Measurements from ENCODE around the gene CTIF. TPM values are rescaled to one million over a fixed set of nuclear protein-coding genes. Genes with fewer than 3 reads are reported as not detected.

The CTIF gene
- polyA plus RNA-seq, 1 of the 3 experiments (the other 2 are of a cell fraction), result 47.2 TPM

- H3K9me3 ChIP-seq, result no peaks in the 10 kb centered on the region
- H3K4me3 ChIP-seq (ENCODE audit: low read depth in 2 of 2, low read length in 1 of 2), result no peak overlapping the region
- no peaks in the 10 kb centered on the region for H3K27me3 ChIP-seq (ENCODE audit: insufficient read depth)
- no peak overlapping the region for H2AFZ ChIP-seq (ENCODE audit: low read depth)
- no peaks in the 10 kb centered on the region for H3F3A ChIP-seq (replicated peaks; ENCODE audit: insufficient read depth)
- no peaks in the 10 kb centered on the region for H3K36me3 ChIP-seq (replicated peaks in 1 of 2; ENCODE audit: control insufficient read depth in 1 of 2, insufficient read depth in 2 of 2, low read length in 1 of 2)
- POLR2A ChIA-PET, result no interaction called here
- H3K4me2 ChIP-seq, result no peak overlapping the region
- peaks cover 0 to 2% of the 10 kb centered on the region in 2 experiments; a peak in 1 of 4 replicates for H3K4me1 ChIP-seq (ENCODE audit: control insufficient read depth in 1 of 2, insufficient read depth in 2 of 2, low read depth in 1 of 2, low read length in 1 of 2)
- no peak overlapping the region for H3K27ac ChIP-seq (ENCODE audit: low read depth in 2 of 2, low read length in 1 of 2)
- H3K9me2 ChIP-seq, result no peaks in the 10 kb centered on the region
- no peaks in the 10 kb centered on the region for H4K20me1 ChIP-seq (ENCODE audit: insufficient read depth)
- TF ChIP-seq GATA2 (CRISPR knock-in tag; IDR thresholded peaks at IDR 0.05) (peak; percentile 39; the same call in 1 of the 2 replicates), SIN3A (IDR thresholded peaks at IDR 0.05; ENCODE audit: borderline replicate concordance, low read depth, low read length) (no peak)
- H3K9ac ChIP-seq, result no peak overlapping the region
- DNase-seq, result peak; percentile 30
- H3K79me2 ChIP-seq (ENCODE audit: insufficient read depth), result no peaks in the 10 kb centered on the region
- CTCF ChIA-PET, result no interaction called here
Observed at GRCh38 chr18:48525671-48526070, 13.2 kb upstream of the CTIF start.

GRCh38 chr18:48527461-48527860 is 11.4 kb upstream of the CTIF start:
- POLR2A ChIA-PET, result no interaction called here
- CTCF ChIA-PET, result interaction anchor here (1.4 kb wide), 1 partner anchor 51 kb away, joined by 4 read pairs; no protein-coding TSS in a partner anchor

GRCh38 chr18:48528861-48529260 is 10.0 kb upstream of the CTIF start:
- no peak overlapping the region for H3K4me3 ChIP-seq (ENCODE audit: low read depth in 2 of 2, low read length in 1 of 2)
- no peaks in the 10 kb centered on the region for H3F3A ChIP-seq (replicated peaks; ENCODE audit: insufficient read depth)
- no peak overlapping the region for H3K9ac ChIP-seq
- H2AFZ ChIP-seq (ENCODE audit: low read depth), result no peak overlapping the region
- no peaks in the 10 kb centered on the region for H3K9me2 ChIP-seq
- 88% methylated on average over 5 of the region's 5 CpGs for WGBS (ENCODE audit: low lambda C conversion rate)
- no peaks in the 10 kb centered on the region for H3K36me3 ChIP-seq (replicated peaks in 1 of 2; ENCODE audit: control insufficient read depth in 1 of 2, insufficient read depth in 2 of 2, low read length in 1 of 2)
- ChIA-PET POLR2A (no interaction called here), CTCF (interaction anchor here (1.1 to 1.2 kb wide), 2 partner anchors 16 to 62 kb away, joined by 3 read pairs; no protein-coding TSS in a partner anchor)
- H3K9me3 ChIP-seq, result no peaks in the 10 kb centered on the region
- H3K4me2 ChIP-seq, result no peak overlapping the region
- no peaks in the 10 kb centered on the region for H3K27me3 ChIP-seq (ENCODE audit: insufficient read depth)
- no peak for TF ChIP-seq PBX3 (IDR thresholded peaks at IDR 0.05)
- TF ChIP-seq GABPA (IDR thresholded peaks at IDR 0.05; ENCODE audit: low read depth), result no peak
- TF ChIP-seq EP300 (IDR thresholded peaks at IDR 0.05; ENCODE audit: borderline replicate concordance in 1 of 2, low read depth in 1 of 2, low read length in 1 of 2), result no peak
- no peaks in the 10 kb centered on the region for H4K20me1 ChIP-seq (ENCODE audit: insufficient read depth)
- no peak for DNase-seq
- peaks cover 2 to 6% of the 10 kb centered on the region in 2 experiments; a peak in 2 of 4 replicates for H3K4me1 ChIP-seq (ENCODE audit: control insufficient read depth in 1 of 2, insufficient read depth in 2 of 2, low read depth in 1 of 2, low read length in 1 of 2)
- no peak overlapping the region for H3K27ac ChIP-seq (ENCODE audit: low read depth in 2 of 2, low read length in 1 of 2)
- no peaks in the 10 kb centered on the region for H3K79me2 ChIP-seq (ENCODE audit: insufficient read depth)

More at GRCh38 chr18:48527461-48527860, 11.4 kb upstream of the CTIF start:
- Histone ChIP-seq H4K20me1 (ENCODE audit: insufficient read depth) (no peaks in the 10 kb centered on the region), H3K9ac (no peak overlapping the region), H3F3A (replicated peaks; ENCODE audit: insufficient read depth) (no peaks in the 10 kb centered on the region), H3K27me3 (ENCODE audit: insufficient read depth) (no peaks in the 10 kb centered on the region), H3K9me2 (no peaks in the 10 kb centered on the region), H3K27ac (ENCODE audit: low read depth in 2 of 2, low read length in 1 of 2) (no peak overlapping the region), H3K4me2 (no peak overlapping the region), H3K79me2 (ENCODE audit: insufficient read depth) (no peaks in the 10 kb centered on the region), H3K4me1 (ENCODE audit: control insufficient read depth in 1 of 2, insufficient read depth in 2 of 2, low read depth in 1 of 2, low read length in 1 of 2) (peaks cover 0 to 2% of the 10 kb centered on the region in 2 experiments; a peak in 1 of 4 replicates), H3K4me3 (ENCODE audit: low read depth in 2 of 2, low read length in 1 of 2) (no peak overlapping the region), H3K36me3 (replicated peaks in 1 of 2; ENCODE audit: control insufficient read depth in 1 of 2, insufficient read depth in 2 of 2, low read length in 1 of 2) (no peaks in the 10 kb centered on the region), H3K9me3 (no peaks in the 10 kb centered on the region), H2AFZ (ENCODE audit: low read depth) (no peak overlapping the region)
- 91% methylated on average over 4 of the region's 4 CpGs for WGBS (ENCODE audit: low lambda C conversion rate)
- no peak for TF ChIP-seq ZBTB33 (IDR thresholded peaks at IDR 0.05; ENCODE audit: borderline replicate concordance, low read depth)
- DNase-seq, result no peak

All from SK-N-SH (cell line).